OCI-M2 (cell line): ENCODE measurements around the gene GCFC2.
"Not testable (repeated sequence)": the region's sequence is repeated elsewhere in the genome, so short reads cannot be mapped to it uniquely, and the experiment has no call there.

Experiments used
- DNase-seq: peaks from one replicate; lab custom pipeline; 2025; ENCODE audit not compliant: unreplicated experiment; lab: John Stamatoyannopoulos, UW

GCFC2 gene

GRCh38 chr2:75710577-75711253 lies at the start of gene GCFC2:
Gene GCFC2 (minus strand): TSS chr2:75710915. CDS start chr2:75710855, 60 bp downstream.
- peak; percentile 31 for DNase-seq

- no peak for DNase-seq
Observed at GRCh38 chr2:75752828-75753227, 42.1 kb upstream of the GCFC2 start.

- DNase-seq = no peak
Observed at GRCh38 chr2:75751824-75752468, 41.2 kb upstream of the GCFC2 start.

GRCh38 chr2:75751360-75751759 lies 40.6 kb upstream of the GCFC2 start:
- DNase-seq = no peak

DNA sequence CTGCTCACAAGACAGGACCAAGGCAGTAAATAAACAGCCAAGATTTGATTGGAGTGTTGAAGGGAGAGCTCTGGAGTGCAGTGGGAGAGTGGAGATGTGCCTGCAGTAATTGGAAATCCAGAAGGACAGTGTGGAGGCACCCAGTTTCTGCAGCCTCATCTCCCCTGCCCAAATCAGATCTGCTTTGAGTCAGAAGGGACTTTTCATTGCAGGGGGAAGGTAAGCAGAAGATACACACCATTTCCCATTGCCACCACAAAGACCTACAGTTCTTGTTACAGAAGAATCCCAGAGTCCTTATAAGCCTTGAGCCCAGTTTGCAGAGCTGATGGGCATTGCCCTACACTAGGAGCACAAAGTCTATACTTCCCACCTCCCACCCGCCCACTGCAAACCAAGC lies 27.2 kb upstream of the GCFC2 start:
- no peak for DNase-seq

DNA sequence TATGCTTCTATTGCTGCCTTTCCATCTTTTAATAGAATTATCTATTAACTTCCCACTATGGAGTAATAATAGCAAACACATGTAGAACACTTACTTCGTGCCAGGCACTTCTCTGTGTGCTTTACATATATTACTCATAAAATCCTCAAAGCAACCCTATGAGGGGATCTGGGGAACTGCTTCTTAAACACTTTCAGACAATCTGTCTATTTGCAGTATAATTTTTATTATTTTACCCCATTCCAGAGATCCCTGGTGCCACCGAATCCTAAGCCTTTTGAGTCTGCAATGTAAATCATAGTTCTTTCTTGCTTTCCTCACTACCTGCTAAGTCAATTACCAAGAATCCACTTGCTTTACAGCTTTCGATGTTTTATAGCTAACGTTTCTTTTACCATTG lies 25.6 kb upstream of the GCFC2 start:
- no peak for DNase-seq

- DNase-seq = no peak
Observed at GRCh38 chr2:75729861-75730260, 19.1 kb upstream of the GCFC2 start.

GRCh38 chr2:75728614-75729419 lies 18.1 kb upstream of the GCFC2 start:
- no peak for DNase-seq

DNA sequence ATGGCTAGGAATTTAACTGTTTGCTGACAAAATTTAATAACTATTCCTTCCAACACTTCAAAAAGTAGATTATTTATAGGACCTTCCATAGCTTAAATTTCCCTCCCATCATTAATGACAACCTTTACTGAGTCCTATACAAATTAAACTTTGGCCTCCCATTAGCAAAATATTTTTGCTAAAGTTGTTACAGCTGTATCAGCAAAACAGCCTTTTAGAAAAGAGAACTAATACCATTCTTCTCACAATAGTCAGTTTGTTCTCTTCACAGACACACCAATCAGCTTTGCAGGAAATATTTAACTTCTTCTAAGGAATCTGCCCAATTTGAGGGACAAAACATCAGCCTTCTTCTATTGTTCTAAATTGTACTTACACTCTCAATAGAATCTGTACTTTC lies 12.0 kb upstream of the GCFC2 start:
- no peak for DNase-seq

DNA sequence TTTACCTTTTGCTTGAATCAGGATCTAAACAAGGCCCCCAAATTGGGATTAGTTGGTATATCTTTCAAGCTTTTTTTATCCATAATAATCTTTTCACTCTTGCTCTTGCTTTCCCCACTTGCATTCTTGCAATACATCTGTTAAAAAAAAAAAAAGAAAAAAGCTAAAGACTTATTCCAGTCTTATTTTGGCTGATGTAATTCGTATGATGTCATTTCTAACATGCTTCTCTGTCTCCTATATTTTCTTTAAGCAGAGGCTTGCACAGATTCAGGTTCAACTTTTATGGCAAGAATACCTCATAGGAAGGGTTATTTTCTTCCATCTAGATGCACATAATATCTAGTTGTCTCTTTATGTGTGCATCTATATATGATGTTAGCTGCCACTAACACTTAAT lies 9.8 kb upstream of the GCFC2 start:
- DNase-seq = no peak

DNA sequence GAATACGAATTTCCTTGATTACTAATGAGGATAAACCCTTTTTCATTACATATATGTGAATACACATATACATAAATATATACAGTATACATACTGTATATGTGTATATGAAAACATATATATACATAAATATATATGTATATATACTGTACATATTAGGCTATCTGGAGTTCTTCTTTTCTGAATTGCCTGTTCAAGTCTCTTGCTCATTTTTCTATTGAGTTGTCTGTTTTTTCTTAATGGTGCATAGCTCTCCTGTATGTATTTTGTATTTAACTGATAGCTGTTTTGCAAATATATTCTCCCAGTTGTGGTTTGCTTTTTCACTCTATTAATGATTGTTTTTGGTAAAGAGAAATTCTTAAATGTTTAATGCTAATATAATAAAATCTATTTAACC lies 8.9 kb upstream of the GCFC2 start:
- no peak for DNase-seq

DNA sequence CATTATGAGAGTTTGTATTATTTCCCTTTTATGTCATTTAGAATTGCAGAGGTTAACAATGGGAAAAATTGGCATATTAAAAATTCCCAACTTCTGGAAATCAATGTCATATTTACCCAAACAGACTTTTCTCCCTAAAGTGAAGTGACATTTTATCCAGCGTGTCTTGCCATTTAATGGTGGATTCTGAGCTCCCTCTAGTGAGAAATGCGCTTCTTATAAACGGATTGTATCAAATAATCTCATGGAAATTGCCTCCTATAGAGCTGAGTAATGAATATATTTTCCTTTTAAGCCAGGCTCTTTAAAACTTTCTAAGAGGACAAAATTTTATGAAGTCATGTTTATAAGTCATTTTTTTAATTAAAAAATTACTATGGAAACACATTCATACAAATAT lies 5.7 kb upstream of the GCFC2 start:
- DNase-seq = no peak

GRCh38 chr2:75711590-75711989 lies 875 bp upstream of the GCFC2 start:
- DNase-seq = not testable (repeated sequence)

GRCh38 chr2:75710220-75710576 lies 517 bp downstream of the GCFC2 start:
- no peak for DNase-seq

GRCh38 chr2:75709297-75709696 lies 1.4 kb downstream of the GCFC2 start:
- no peak for DNase-seq

DNA sequence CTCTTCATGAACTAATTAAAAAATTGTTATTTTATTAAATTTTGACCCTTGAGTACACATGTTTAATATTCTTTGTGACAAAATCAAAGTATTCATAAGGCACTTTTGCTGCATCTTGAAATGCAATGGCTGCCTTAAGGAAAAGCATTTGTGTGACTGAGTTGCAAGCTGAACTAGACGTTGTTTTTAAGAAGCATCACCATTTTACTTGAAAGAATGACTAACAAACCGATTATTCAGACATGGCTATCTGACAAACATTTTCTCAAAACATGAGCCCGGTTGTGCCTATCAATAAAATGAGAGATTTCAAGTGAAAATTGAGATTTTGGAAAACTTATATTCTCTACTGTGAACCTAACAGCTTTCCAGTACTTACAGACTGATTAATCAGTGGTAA lies 2.8 kb downstream of the GCFC2 start:
- no peak for DNase-seq

DNA sequence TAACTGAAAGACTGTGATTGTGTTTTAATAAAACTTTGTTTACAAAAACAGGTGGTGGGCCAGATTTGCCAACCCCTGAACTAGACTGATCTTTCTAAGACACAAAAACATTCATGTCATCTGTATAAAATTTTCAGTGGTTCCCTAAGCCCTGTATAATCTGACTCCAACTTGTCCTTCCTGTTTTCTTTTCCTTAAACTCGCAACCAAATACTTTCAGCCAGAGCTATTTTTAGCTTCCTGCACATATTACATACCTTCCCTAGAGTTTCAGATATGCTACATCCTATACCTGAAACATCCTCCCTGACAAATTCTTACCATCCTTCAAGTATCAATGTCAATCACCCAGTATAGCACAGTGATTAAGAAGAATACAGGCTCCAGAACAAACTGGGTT lies 4.8 kb downstream of the GCFC2 start:
- no peak for DNase-seq

DNA sequence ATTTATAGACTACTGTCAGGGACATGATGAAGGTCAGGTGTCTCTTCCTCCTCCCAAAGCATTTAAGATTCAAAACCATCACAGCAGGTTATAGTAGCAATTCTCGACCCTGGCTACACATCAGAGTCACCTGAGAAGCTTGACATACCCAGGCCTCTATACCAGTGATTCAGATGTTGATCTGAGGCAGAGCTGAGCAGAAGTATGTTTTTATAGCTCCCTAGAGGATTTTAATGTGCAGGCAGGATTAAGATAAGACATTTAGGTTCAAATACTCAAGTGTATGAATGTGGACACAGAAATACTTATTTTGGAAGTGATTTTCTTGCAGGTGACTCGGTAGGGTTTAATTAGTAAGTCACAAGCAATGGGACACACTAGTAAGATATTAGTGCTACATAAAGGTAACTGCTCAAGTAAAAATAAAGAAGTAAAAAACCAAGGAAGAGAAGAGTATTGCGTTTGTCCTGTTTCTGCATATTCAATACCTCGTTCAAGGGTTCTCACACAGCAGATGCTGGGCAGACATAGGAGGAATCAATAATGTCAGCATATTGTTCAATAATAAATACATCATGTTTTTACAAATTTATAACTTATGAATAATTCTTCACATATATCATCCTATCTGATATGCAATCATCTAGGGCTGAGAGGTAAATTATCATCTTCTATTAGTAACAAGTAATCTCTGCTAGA lies 7.0 kb downstream of the GCFC2 start:
- no peak for DNase-seq

- no peak for DNase-seq
Observed at GRCh38 chr2:75702593-75702992, 8.1 kb downstream of the GCFC2 start.

DNA sequence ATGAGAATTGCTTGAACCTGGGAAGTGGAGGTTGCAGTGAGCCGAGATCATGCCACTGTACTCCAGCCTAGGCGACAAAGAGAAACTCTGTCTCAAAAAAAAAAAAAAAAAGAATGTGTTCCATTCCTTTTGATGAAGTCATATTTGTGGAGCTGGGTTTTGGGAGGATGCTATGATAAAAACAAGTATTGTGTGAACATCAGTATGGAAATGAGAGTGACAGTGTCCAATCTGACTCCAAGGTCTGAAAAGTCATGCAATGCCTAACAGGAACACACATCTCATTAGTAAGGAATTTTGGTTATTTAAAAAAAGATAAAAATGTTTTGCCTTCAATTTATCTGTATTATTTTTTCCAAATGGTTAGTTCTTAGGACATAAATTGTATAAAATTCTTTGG lies 11.8 kb downstream of the GCFC2 start:
- DNase-seq = no peak

GRCh38 chr2:75688196-75688595 lies 22.5 kb downstream of the GCFC2 start:
- DNase-seq = no peak

DNA sequence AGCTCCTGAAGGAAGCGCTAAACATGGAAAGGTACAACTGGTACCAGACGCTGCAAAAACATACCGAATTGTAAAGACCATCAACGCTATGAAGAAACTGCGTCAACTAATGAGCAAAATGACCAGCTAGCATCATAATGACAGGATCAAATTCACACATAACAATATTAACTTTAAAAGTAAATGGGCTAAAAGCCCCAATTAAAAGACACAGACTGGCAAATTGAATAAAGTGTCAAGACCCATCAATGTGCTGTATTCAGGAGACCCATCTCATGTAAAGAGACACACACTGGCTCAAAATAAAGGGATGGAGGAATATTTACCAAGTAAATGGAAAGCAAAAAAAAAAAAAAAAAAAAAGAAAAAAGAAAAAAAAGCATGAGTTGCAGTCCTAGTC lies 27.3 kb downstream of the GCFC2 start:
- not testable (repeated sequence) for DNase-seq
